Uterus (tissue), 2 donors: ENCODE results near the gene TGFBR1.

Source experiments
- CTCF ChIP-seq, 4 experiments: fragments of 200-600 bp in 2 of 4; fragments of 450-650 bp in 2 of 4; sonication (generic) in 2 of 4; IDR thresholded peaks; one replicate each; pipeline ENCODE4 v1.5.1; 2016 to 2019; ENCODE audit warnings: antibody characterized with exemption in 4 of 4, mild to moderate bottlenecking in 2 of 4, moderate library complexity in 1 of 4
- POLR2A ChIP-seq, 2 donors: fragments of 450-650 bp; IDR thresholded peaks; one replicate each; pipeline ENCODE4 v1.6.1; 2016; ENCODE audit warnings: antibody characterized with exemption in 2 of 2, mild to moderate bottlenecking in 1 of 2, moderate library complexity in 1 of 2

DNA sequence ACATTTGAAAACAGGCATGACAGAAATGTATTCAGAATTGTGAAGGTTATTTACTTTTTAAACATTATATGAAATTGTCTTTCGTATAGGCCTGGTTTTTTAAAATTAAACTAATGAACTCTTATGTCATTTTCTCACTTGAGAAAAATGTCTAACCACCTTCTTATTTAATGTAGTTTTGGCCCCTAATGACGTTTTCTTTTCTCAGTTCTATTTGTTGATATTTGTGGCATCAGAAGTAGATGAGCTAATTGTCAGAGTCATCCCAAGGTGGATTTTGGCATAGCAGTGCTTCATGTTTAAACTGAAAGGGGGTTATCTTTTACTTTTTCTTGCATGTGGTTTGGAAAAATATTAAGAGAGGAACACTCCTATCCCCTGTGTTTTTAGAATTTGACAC, 28.2 kb downstream of the TGFBR1 start:
- TF ChIP-seq POLR2A (IDR thresholded peaks at IDR 0.05) = no peak
- TF ChIP-seq CTCF (IDR thresholded peaks at IDR 0.05) = no peak
